GM10266 (cell line): ENCODE results near the gene SH2D4B.
A peak's percentile ranks its signal among the peaks of the same experiment; 100 is the strongest.

Source experiments
- DNase-seq: peaks from one replicate; pipeline ENCODE4 v3.0.0; 2012; ENCODE audit errors: extremely low spot score
- CTCF ChIP-seq: IDR thresholded peaks from 2 replicates; pipeline ENCODE4 v1.5.1; 2012; ENCODE audit warnings: mild to moderate bottlenecking, low read depth; ENCODE audit not compliant: control insufficient read depth, insufficient read depth; ENCODE audit errors: missing control alignments

The SH2D4B gene

GRCh38 chr10:80588546-80588945 is 50.8 kb downstream of the SH2D4B start:
- no peak for TF ChIP-seq CTCF
- DNase-seq = no peak

- DNase-seq = peak; percentile 60
- TF ChIP-seq CTCF = no peak
Observed at GRCh38 chr10:80589726-80590373, 52.1 kb downstream of the SH2D4B start.

- TF ChIP-seq CTCF = no peak
- no peak for DNase-seq
Observed at GRCh38 chr10:80590585-80591125, 53.0 kb downstream of the SH2D4B start.

- TF ChIP-seq CTCF = peak; percentile 55
- DNase-seq = peak; percentile 58
Observed at GRCh38 chr10:80596391-80597257, 58.9 kb downstream of the SH2D4B start.

- no peak for TF ChIP-seq CTCF
- DNase-seq = peak; percentile 48
Observed at GRCh38 chr10:80598084-80598798, 60.5 kb downstream of the SH2D4B start.

- DNase-seq = no peak
- no peak for TF ChIP-seq CTCF
Observed at GRCh38 chr10:80598951-80599350, 61.2 kb downstream of the SH2D4B start.
